SJSA1 (cell line): ENCODE data around the gene COL4A2. TPM values are rescaled to one million over a fixed set of nuclear protein-coding genes. Genes with fewer than 3 reads are reported as not detected.

Experiments used
- DNase-seq, 2 experiments: peaks; one replicate each; pipeline ENCODE4 v3.0.0-alpha.2; 2015 to 2020; ENCODE audit warnings: low spot score in 2 of 2, low read depth in 1 of 2
- H3K27ac ChIP-seq: fragments of 250-450 bp; sonication (Bioruptor Pico); 2 replicates; pipeline ENCODE4 v1.5.1; 2020; ENCODE audit warnings: mild to moderate bottlenecking, moderate library complexity
- H3K27me3 ChIP-seq: fragments of 250-450 bp; sonication (Bioruptor Pico); replicated peaks from 2 replicates; pipeline ENCODE4 v1.5.1; 2020; ENCODE audit warnings: mild to moderate bottlenecking, moderate library complexity
- H3K36me3 ChIP-seq: fragments of 250-450 bp; sonication (Bioruptor Pico); 2 replicates; pipeline ENCODE4 v1.5.1; 2020; ENCODE audit warnings: mild to moderate bottlenecking
- H3K4me1 ChIP-seq: fragments of 250-450 bp; sonication (Bioruptor Pico); replicated peaks from 2 replicates; pipeline ENCODE4 v1.6.1; 2021; ENCODE audit warnings: mild to moderate bottlenecking
- H3K4me3 ChIP-seq: fragments of 250-450 bp; sonication (Bioruptor Pico); 2 replicates; pipeline ENCODE4 v1.5.1; 2020; ENCODE audit warnings: mild to moderate bottlenecking
- H3K9me3 ChIP-seq: fragments of 250-450 bp; sonication (Bioruptor Pico); replicated peaks from 2 replicates; pipeline ENCODE4 v1.5.1; 2020; ENCODE audit warnings: mild to moderate bottlenecking
- total RNA-seq: library from RNA; depleted of rRNA; stranded (reverse); fragments of >200 nt; shearing (Covaris generic); gene quantifications from 2 replicates; pipeline ENCODE4 v1.2.3, GENCODE V29; 2014

The COL4A2 gene
- total RNA-seq, 1 experiment from 2014 or later: 741 TPM

- H3K36me3 ChIP-seq: peaks cover 22% of the 10 kb centered on the region; the same call in 1 of the 2 replicates
- no peaks in the 10 kb centered on the region for H3K27me3 ChIP-seq
- peak in 1 of 2 experiments; percentile 76 for DNase-seq
- no peak overlapping the region for H3K4me3 ChIP-seq
- no peaks in the 10 kb centered on the region for H3K9me3 ChIP-seq
- peak overlapping the region; percentile 90 for H3K27ac ChIP-seq
- H3K4me1 ChIP-seq: peaks cover 70% of the 10 kb centered on the region
These were observed 34.6 kb downstream of the COL4A2 start for GRCh38 chr13:110341445-110342244.

GRCh38 chr13:110342474-110342873 lies 35.4 kb downstream of the COL4A2 start:
- H3K4me3 ChIP-seq: no peak overlapping the region
- H3K36me3 ChIP-seq: peaks cover 24% of the 10 kb centered on the region; the same call in 1 of the 2 replicates
- H3K27me3 ChIP-seq: no peaks in the 10 kb centered on the region
- no peak overlapping the region for H3K27ac ChIP-seq
- peaks cover 71% of the 10 kb centered on the region for H3K4me1 ChIP-seq
- no peak for DNase-seq
- H3K9me3 ChIP-seq: no peaks in the 10 kb centered on the region

- Histone ChIP-seq H3K27ac (no peak overlapping the region), H3K9me3 (no peaks in the 10 kb centered on the region), H3K4me3 (no peak overlapping the region), H3K27me3 (no peaks in the 10 kb centered on the region), H3K4me1 (peaks cover 71% of the 10 kb centered on the region), H3K36me3 (peaks cover 24% of the 10 kb centered on the region; the same call in 1 of the 2 replicates)
- no peak for DNase-seq
These were observed 36.3 kb downstream of the COL4A2 start for GRCh38 chr13:110343241-110343865.

- Histone ChIP-seq H3K27ac (no peak overlapping the region), H3K4me3 (no peak overlapping the region), H3K27me3 (no peaks in the 10 kb centered on the region), H3K36me3 (peaks cover 26% of the 10 kb centered on the region; the same call in 1 of the 2 replicates), H3K9me3 (no peaks in the 10 kb centered on the region), H3K4me1 (peaks cover 71% of the 10 kb centered on the region)
- DNase-seq: no peak
These were observed 37.2 kb downstream of the COL4A2 start for GRCh38 chr13:110344320-110344719.

- peaks cover 62% of the 10 kb centered on the region for H3K4me1 ChIP-seq
- H3K9me3 ChIP-seq: no peaks in the 10 kb centered on the region
These were observed 38.2 kb downstream of the COL4A2 start for GRCh38 chr13:110345266-110345665.

GRCh38 chr13:110345701-110346100 lies 38.6 kb downstream of the COL4A2 start:
- no peak for DNase-seq
- H3K27ac ChIP-seq: no peak overlapping the region
- no peaks in the 10 kb centered on the region for H3K9me3 ChIP-seq
- H3K4me3 ChIP-seq: no peak overlapping the region
- peaks cover 26% of the 10 kb centered on the region for H3K36me3 ChIP-seq
- H3K27me3 ChIP-seq: no peaks in the 10 kb centered on the region
- H3K4me1 ChIP-seq: peaks cover 61% of the 10 kb centered on the region

More at GRCh38 chr13:110345266-110345665, 38.2 kb downstream of the COL4A2 start:
- no peak overlapping the region for H3K4me3 ChIP-seq
- DNase-seq: no peak
- H3K27me3 ChIP-seq: no peaks in the 10 kb centered on the region
- peaks cover 29% of the 10 kb centered on the region for H3K36me3 ChIP-seq
- no peak overlapping the region for H3K27ac ChIP-seq

GRCh38 chr13:110346661-110347067 lies 39.6 kb downstream of the COL4A2 start:
- no peak overlapping the region for H3K4me3 ChIP-seq

GRCh38 chr13:110347088-110347487 lies 40.0 kb downstream of the COL4A2 start:
- Histone ChIP-seq H3K4me3 (no peak overlapping the region), H3K27ac (peak overlapping the region; percentile 83), H3K27me3 (no peaks in the 10 kb centered on the region), H3K9me3 (no peaks in the 10 kb centered on the region), H3K4me1 (peaks cover 48% of the 10 kb centered on the region), H3K36me3 (peaks cover 24% of the 10 kb centered on the region)
- no peak for DNase-seq

More at GRCh38 chr13:110346661-110347067, 39.6 kb downstream of the COL4A2 start:
- Histone ChIP-seq H3K27ac (peak overlapping the region; percentile 83), H3K9me3 (no peaks in the 10 kb centered on the region), H3K36me3 (peaks cover 24% of the 10 kb centered on the region), H3K27me3 (no peaks in the 10 kb centered on the region), H3K4me1 (peaks cover 52% of the 10 kb centered on the region)
- DNase-seq: no peak

- H3K27me3 ChIP-seq: no peaks in the 10 kb centered on the region
- H3K4me1 ChIP-seq: peaks cover 41% of the 10 kb centered on the region
- H3K4me3 ChIP-seq: no peak overlapping the region
- peak overlapping the region; percentile 83 for H3K27ac ChIP-seq
- peak; percentile 91 to 97 for DNase-seq
- no peaks in the 10 kb centered on the region for H3K9me3 ChIP-seq
- H3K36me3 ChIP-seq: peaks cover 24% of the 10 kb centered on the region
These were observed 40.6 kb downstream of the COL4A2 start for GRCh38 chr13:110347535-110348308.

- peaks cover 32% of the 10 kb centered on the region for H3K36me3 ChIP-seq
- peaks cover 37% of the 10 kb centered on the region for H3K4me1 ChIP-seq
- H3K9me3 ChIP-seq: no peaks in the 10 kb centered on the region
- H3K4me3 ChIP-seq: no peak overlapping the region
- peak overlapping the region; percentile 83 for H3K27ac ChIP-seq
- no peaks in the 10 kb centered on the region for H3K27me3 ChIP-seq
- DNase-seq: no peak
These were observed 41.4 kb downstream of the COL4A2 start for GRCh38 chr13:110348309-110349105.

- DNase-seq: no peak
- Histone ChIP-seq H3K4me3 (no peak overlapping the region), H3K36me3 (peaks cover 35% of the 10 kb centered on the region), H3K27me3 (no peaks in the 10 kb centered on the region), H3K9me3 (no peaks in the 10 kb centered on the region), H3K4me1 (peaks cover 37% of the 10 kb centered on the region), H3K27ac (no peak overlapping the region)
These were observed 42.2 kb downstream of the COL4A2 start for GRCh38 chr13:110349239-110349638.

- DNase-seq: no peak
- H3K4me1 ChIP-seq: peaks cover 37% of the 10 kb centered on the region
- H3K27ac ChIP-seq: no peak overlapping the region
- peaks cover 33% of the 10 kb centered on the region for H3K36me3 ChIP-seq
- H3K4me3 ChIP-seq: no peak overlapping the region
- no peaks in the 10 kb centered on the region for H3K27me3 ChIP-seq
- no peaks in the 10 kb centered on the region for H3K9me3 ChIP-seq
These were observed 43.0 kb downstream of the COL4A2 start for GRCh38 chr13:110350049-110350448.

GRCh38 chr13:110350509-110350908 lies 43.4 kb downstream of the COL4A2 start:
- Histone ChIP-seq H3K27me3 (no peaks in the 10 kb centered on the region), H3K9me3 (no peaks in the 10 kb centered on the region), H3K4me3 (no peak overlapping the region), H3K27ac (no peak overlapping the region), H3K36me3 (peaks cover 33% of the 10 kb centered on the region), H3K4me1 (peaks cover 37% of the 10 kb centered on the region)
- peak in 1 of 2 experiments; percentile 41 for DNase-seq
